NCI-H2081 treated with DMSO at 0.1 percent for 48 hours (cell line): Measurements from ENCODE around the gene SNX25.
"Not testable (repeated sequence)": the region's sequence is repeated elsewhere in the genome, so short reads cannot be mapped to it uniquely, and the experiment has no call there.

Source experiments
- DNase-seq: peaks from one replicate; lab custom pipeline; 2025; lab: John Stamatoyannopoulos, UW

Gene SNX25

DNA sequence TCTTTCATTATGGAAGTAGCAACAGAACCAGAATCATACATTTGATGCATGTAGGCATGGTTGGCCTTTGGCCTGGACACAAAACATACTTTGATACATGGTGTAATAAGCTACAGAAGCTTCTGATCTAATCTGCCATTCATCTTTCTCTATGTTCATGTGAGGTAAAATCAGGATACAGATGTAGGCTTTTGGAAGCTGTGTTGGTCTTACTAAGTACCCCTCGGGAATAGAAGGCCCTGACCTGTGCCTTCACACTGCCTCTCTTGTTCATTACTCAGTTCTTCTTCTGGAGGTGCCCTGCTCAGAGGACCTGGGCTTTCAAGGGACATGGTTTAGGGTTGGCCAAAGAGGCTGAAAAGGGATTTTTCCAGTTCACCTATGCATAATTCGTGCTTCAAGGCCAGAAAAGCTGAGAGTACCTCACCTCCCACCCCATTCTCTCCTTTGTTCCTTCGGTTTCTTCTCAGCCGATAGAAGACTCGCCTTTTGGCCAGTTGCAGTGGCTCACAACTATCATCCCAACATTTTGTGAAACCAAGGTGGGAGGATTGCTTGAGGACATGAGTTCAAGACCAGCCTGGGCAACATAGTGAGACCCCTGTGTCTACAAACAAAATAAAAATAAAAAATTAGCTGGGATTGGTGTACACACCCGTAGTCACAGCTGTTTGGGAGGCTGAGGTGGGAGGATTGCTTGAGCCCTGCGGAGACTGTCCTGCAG, 25.9 kb downstream of the SNX25 start:
- DNase-seq = no peak

DNA sequence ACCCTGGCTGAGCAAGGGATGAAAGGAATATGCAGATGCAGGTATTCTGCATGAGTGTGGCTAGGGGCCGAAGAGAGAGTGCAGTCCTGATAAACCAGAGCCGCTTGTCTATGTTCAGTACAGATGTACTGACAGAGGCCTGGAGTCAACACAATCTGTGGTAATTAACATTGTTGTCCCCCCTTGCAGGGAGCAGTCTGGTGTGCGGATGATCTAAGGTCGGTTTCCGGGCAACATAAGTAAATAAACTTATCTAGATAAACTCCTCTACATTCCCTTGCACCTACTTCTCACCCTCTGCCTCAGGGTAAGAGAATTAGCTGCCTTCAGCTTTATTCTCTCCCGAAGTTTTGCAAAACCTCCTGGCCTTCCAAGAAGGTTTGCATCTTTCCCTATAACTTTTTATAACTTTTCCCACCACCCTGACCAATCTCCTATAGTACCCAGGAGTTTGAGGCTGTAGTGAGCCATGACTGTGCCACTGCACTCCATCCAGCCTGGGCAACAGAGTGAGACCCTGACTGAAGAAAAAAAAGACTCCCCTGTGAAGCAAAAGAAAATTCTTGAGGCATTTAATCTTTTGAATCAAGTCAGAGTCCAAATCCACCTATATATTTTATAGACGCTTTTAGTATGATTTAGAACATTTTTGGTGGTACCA, 26.6 kb downstream of the SNX25 start:
- DNase-seq = no peak

DNA sequence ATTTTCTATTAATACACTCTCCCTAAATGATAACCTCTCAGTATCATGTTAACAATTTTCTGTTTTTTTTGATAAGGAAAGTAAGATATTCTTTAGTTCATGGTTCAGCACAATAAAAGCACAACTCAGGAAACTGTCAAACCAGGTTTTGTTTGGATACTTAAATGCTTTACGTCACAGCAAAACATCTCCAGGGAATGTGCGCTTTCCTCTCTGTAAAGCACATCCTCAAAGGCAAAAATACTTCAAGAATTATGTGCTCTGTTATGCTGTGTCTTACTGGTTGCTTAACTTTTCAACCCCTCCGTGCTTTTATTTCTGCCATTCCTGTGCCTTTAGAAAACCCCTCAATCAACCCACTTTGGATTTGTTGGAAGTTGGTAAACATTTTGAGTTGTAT, 27.8 kb downstream of the SNX25 start:
- DNase-seq = no peak

DNA sequence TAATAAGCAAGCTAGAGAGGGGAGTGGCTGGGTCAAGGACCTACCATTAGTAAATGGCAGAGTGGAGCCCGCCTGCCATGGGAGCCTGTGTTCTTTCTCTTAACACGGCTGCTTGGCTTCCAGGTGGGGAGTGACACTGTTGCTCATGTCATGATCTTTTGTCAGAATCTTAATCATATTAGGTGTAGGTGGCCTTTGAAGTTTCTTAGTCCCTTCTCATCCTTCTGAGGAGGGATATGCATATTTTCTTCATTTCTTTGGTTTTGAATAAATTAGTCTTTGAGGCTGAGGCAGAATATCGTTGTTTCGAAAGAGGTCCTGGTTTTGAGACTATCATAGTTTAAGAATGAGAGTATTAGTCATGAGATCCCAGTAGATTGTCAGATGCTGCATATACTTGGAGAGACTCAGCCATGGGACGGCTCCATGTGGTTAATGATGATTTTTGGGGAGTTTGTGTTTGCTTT, 28.9 kb downstream of the SNX25 start:
- DNase-seq = no peak

DNA sequence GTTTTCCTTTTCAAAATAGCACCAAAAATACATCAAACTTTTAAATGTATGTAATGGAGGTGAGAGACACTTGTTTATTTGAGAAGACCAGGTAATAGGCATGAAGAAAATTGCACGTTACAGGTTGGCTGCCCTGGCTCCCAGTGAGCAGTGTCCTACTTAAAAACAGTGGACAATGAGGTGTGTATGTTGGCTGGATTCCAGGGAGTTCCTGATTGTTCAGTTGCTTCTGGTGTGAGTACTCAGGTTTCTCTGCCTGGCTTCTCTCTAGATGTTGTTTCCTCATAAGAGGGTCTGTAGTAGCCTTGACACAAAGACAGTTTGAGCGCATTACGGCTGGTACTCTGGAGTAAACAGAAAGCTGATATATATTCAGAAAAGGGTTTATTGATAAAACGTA, 29.4 kb downstream of the SNX25 start:
- no peak for DNase-seq

DNA sequence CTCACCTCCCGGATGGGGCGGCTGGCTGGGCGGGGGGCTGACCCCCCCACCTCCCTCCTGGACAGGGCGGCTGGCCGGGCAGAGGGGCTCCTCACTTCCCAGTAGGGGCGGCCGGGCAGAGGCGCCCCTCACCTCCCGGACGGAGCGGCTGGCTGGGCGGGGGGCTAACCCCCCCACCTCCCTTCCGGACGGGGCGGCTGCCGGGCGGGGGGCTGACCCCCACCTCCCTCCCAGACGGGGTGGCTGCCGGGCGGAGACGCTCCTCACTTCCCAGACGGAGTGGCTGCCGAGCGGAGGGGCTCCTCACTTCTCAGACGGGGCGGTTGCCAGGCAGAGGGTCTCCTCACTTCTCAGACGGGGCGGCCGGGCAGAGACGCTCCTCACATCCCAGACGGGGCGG, 31.1 kb downstream of the SNX25 start:
- not testable (repeated sequence) for DNase-seq

DNA sequence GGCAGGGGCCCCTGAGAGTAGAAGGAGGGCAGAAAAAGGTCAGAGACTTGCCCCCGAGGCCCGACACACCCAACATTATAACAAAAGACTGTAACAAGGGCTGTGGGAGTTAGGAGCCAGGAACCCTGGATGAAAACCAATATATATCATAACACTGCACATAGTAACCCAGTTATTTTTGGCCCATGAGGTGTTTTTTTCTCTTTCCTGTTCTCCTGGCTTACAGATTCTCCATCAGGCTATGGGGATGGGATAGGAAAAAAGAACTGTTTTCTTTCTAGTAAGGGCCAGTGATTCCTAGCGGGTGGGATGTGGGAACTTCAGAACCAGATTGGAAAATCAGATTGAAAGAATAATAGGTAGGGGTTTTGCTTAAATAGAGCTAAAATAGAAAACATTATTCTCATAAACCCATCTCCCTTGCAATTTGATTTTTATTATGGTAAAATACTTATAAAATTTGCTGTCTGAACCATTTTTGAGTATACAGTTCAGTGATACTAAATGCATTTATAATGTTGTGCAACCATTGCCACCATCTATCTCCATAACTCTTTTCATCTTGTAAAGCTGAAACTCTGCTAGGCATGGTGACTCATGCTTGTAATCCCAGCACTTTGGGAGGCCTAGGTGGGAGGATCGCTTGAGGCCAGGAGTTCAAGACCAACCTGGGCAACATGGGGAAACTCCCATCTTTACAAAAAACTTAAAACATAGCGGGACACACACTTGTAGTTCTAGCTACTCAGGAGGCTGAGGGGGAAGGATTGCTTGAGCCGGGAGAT, 33.5 kb downstream of the SNX25 start:
- DNase-seq = no peak

DNA sequence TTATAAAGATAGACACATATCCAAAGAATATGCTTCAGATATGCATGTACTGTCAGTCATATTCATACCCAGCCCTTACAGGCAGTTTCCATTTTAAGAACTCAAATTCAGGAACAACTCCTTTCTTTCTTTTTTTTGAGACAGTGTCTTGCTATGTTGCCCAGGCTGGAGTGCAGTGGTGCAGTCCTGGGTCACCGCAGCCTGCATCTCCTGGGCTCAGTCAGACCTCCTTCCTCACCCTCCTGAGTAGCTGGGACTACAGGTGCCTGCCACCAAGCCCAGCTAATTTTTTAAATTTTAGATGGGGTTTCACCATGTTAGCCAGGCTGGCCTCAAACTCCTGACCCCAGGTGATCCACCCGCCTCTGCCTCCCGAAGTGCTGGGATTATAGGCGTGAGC, 34.5 kb downstream of the SNX25 start:
- no peak for DNase-seq

DNA sequence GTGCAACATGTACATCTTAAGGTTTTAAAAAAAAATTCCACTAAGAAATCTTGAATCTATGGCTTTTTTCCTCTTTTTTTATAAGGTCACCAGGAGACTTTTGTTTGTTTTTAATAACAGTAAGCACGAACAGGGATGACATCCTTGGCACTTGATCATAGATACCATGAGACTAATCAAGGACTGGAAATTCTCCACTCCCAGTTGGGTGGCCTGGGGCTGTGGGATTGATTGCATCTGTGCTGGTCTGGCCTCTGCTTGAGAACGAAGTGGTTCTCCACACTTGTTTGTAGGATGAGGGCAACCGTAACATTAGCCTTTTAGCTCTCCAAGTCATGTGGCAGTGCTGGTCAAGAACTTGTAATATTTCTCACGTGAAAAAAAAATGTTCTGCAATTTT, 35.4 kb downstream of the SNX25 start:
- DNase-seq = no peak

DNA sequence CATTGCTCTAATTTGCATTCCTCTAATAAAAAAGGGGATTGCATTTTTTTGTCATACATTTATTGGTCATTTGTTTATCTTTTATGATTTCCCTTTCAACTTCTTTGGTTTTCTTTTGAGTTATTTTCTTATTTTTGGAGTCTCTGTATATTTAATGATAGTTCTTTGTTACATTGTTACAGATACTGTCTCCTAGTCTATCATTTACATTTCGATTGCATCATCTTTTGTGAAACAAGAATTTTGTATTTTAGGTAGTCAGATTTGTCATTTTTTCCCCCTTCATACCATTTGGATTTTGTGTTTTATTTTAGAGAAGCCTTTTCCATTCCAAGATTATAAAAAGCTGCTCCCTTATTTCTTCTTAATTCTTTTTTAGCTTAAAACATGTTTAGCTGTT, 37.1 kb downstream of the SNX25 start:
- DNase-seq = no peak

DNA sequence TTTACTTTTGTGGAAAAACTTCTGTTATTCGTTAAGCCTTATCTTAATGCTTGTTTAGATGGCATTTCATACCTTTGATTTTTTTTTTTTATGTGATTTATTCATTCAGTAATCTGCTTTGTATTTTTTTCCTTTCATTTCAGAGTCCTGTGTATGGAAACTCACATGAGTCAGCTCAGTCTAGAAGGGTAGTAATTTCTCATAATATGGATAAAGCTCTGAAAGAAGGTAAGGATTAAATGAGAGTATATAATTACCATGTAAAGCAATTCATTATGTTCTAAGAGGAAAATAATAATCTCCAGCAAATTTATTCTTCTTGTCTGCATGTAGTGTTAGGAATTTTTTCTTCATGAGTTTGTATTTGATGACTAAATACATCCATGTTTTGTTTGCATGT, 37.8 kb downstream of the SNX25 start:
- DNase-seq = no peak

DNA sequence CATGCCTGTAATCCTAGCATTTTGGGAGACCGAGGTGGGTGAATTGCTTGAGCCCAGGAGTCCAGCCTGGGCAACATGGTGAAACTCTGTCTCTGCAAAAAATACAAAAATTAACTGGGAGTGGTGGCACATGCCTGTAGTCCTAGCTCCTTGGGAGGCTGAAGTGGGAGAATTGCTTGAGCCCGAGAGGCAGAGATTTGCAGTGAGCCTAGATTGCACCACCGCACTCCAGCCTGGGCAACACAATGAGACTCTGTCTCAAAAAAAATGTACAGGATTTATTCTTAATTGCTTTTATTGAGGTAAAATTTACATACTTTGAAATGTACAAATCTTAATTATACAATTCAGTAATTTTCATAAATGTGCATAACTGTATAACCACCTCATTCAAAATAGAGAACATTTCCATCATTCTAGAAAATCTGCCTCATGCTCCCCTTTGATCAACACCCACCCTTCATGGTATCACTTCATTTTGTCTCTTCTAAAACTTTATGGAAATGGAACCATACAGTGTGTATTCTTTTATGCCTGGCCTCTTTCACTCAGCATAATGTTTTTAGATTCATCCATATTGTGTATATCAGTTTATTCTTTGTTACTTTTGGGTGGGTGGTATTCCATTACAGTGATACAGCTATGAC, 39.1 kb downstream of the SNX25 start:
- DNase-seq = no peak

DNA sequence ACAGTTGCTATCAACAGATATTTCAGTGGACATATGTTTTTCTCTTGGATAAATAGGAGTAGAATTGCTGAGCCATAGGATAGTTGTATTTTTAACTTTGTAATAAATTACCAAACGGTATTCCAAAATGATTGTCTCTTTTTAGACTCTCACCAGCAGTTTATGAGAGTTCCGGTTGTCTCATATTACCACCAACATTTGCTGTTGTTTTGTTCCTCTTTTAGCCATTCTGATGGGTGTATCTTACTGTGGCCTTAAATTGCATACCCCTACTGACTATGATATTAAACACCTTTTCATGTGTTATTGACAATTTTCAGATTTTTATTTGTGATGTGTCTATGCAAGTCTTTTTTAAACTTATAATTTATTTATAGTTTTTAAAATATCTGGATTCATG, 39.7 kb downstream of the SNX25 start:
- no peak for DNase-seq

DNA sequence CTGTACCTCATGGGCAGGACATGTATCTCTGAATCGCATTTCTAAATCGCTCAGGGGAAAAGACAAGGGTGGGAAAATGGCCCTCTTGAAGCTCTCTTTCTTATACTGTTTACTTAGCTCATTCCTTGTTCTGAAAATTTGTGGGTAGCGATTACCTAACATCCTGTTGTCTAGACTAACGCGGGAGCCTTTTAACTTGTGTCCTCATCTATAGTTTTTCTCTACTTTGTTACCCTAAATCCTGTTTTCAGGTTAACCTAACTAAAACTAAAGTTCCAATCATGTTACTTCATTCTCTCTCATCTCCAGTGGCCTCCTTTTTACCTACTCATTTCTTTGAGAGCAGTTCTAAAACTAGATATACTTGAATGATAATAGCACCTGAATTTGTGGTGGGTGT, 45.0 kb downstream of the SNX25 start:
- DNase-seq = no peak

DNA sequence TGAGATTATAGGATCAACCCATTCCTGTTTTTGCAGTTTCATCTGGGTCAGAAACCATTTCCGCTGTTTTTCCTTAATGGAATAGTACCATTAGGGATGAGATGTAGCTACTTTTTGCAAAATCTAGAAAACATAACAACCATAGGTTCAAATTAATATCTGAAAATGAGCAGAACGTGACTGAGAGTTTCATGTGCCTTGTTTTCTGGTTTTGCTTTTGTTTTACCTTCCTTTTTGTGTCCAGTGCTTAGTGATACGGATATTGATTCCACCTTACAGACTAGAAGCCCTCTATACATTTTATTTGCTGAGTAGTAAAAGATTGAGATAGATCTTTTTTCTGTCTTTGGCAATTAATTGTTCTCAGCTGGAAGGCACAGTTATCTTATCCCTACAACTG, 46.5 kb downstream of the SNX25 start:
- no peak for DNase-seq

DNA sequence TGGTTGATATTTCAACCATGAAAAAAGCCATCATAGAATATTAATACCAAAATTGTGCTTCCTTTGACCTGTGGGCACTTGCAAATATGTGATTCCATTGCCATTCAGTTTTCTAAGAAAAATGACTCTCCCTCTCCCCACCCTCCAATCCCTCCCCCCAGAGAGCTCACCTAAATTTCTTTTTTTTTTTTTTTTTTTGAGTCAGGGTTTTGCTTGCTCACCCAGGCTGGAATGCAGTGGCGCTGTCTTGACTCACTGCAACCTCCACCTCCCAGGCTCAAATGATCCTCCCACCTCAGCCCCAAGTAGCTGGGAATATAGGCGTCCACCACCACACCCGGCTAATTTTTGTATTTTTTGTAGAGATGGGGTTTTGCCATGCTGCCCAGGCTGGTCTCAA, 47.0 kb downstream of the SNX25 start:
- no peak for DNase-seq

DNA sequence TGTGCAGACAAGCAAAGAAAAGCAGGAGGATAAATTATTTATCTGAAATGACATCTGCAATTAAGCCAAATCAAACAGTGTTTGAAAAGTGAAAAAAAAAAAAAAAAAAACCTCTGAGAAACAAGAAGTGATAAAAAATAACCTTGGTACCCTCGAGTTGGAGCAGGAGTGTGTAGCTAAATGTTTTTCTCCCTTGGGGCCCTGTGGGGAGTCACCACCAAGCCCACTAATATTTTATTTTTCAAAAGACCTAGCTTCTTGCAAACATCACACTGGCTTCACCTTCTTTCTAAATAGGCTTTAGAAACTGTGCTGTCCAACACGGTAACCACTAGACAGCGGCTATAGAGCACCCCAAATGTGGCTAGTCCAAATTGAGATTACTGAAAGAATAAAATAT, 47.7 kb downstream of the SNX25 start:
- DNase-seq = no peak

DNA sequence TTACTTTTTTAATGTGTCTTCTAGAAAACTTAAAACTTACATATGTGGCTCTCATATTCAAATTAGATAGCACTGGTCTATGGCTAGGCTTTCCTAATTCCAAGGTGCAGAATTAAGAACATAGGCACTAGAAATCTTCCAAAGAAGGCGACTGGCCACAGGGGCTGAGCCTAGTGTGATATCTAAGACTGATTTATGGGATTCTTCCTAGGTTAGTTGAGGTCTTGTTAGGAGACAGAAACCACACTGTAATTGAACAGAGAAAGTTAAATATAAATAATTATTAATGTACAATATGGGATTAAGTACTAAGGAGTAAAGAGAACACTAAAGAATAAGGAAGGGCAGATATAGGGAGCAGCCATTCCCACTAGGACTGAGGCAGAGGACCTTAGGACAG, 48.3 kb downstream of the SNX25 start:
- no peak for DNase-seq

DNA sequence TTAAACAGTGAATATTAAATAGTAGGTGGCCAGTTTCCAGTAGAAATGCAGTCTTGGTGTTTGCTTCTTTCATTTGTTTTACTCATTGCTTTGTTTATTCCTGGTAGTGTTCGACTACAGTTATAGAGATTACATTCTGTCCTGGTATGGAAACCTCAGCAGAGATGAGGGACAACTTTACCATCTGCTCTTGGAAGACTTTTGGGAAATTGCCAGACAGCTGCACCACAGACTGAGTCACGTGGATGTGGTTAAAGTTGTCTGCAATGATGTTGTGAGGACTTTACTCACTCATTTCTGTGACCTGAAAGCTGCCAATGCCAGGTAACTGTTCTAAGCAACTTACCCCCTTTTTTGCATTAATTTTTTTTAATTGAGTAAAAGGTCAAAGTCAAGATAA, 49.3 kb downstream of the SNX25 start:
- not testable (repeated sequence) for DNase-seq

DNA sequence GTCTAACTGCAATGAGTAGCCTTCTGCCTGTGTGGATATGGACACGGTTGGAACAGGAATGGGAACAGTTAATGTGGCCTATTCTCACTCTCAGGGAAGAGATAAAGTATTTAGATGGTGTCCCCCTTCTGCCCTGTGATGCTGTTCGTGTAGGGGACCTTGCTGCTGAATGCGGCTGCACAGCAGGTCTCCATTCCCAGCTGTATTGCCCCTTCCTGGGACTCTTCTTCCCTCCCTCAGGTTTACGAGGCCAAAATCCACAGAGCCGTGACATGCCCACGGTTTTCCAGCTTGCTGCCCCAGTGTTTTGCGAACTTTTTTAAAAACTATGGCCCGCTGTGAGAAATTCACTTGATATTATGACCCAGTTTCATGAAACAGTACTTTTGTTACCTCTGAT, 50.3 kb downstream of the SNX25 start:
- no peak for DNase-seq

DNA sequence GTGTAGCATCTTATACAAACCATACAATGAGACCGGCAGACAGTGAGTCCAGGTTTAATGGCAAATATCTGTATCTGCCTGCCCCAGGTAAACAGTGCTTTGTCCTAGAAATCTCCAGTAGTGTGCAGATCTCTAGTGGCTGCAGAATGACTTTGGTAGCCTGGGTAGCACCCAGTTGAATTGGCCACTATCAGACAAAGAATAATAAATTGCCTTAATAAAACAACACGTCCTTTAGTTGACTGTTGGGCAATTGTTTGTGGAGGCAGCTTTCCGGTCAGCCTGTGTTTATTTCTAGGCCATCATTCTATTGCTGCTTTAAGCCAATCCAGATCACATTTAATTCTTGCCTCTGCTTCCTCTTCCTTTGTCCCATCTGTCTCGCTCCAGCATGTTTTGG, 52.5 kb downstream of the SNX25 start:
- DNase-seq = no peak

DNA sequence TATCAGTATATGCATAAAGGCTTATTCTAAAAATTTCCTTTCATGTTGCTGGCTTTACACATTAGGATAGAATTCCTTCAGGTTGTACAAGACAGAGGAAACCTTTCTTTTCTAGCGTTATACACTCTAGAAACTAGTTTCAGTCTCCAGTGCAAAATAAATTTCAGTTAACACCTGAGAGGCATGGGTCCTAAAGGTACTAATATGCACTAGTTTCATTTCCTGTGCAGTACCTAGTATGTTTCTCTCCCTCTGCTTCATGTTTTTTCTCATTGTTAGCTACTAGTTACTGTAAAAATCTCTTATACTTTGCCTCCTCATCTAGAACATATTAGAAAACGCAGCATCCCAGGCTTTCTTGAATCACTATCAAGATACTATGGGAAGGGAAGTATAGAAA, 54.0 kb downstream of the SNX25 start:
- DNase-seq = no peak

DNA sequence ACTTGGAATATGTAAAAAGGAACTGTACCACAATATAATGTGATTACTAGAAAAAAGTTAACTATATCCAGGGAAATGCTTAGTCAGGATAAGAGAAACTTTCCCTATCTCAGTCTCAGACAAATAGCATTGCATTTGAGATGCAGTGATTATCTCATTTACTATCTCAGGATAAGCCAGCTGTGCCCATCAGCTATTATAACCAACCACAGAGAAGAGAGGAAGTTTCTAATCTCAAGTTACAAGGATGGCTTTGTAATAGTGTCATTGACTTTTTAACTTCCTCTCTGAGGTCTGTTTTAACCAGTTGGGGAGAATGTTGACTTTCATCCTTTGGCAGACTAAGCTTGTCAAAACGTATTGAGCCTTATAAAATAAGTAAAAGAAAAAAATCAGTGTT, 56.5 kb downstream of the SNX25 start:
- no peak for DNase-seq
